Activated CD4-positive, alpha-beta T cell treated with anti-CD3 and anti-CD28 coated beads for 36 hours (primary cell): ENCODE results near the gene SYTL2. TPM values are rescaled to one million over a fixed set of nuclear protein-coding genes. Genes with fewer than 3 reads are reported as not detected.

Source experiments
- ATAC-seq: fragments of 200-7000 bp; cut with Tn5 transposase; one replicate; pipeline ENCODE4 v1.10.0; 2021; ENCODE audit warnings: mild to moderate bottlenecking, moderate library complexity
- CTCF ChIA-PET: fragments of 350-600 bp; sonication (Branson Sonifier 250); formaldehyde crosslinking; loops from one replicate; lab custom pipeline; 2021; ENCODE audit warnings: antibody characterized with exemption; lab: Charles Lee
- POLR2A ChIA-PET: fragments of 350-600 bp; sonication (Branson Sonifier 250); formaldehyde crosslinking; loops from one replicate; lab custom pipeline; 2021; ENCODE audit warnings: antibody characterized with exemption, inconsistent platforms; lab: Charles Lee
- DNase-seq: peaks from one replicate; pipeline ENCODE4 v3.0.0-alpha.2; 2020
- H3K27ac Mint-ChIP-seq: one replicate; pipeline ENCODE4 v1.8.0; 2021; ENCODE audit warnings: mixed read lengths
- H3K27me3 Mint-ChIP-seq: one replicate; pipeline ENCODE4 v1.8.0; 2021; ENCODE audit warnings: mixed read lengths
- H3K36me3 Mint-ChIP-seq: one replicate; pipeline ENCODE4 v1.8.0; 2021; ENCODE audit warnings: low read depth, mixed read lengths
- H3K4me1 Mint-ChIP-seq: one replicate; pipeline ENCODE4 v1.8.0; 2021; ENCODE audit warnings: mixed read lengths
- H3K4me3 Mint-ChIP-seq: one replicate; pipeline ENCODE4 v1.8.0; 2021; ENCODE audit warnings: mild to moderate bottlenecking, moderate library complexity, mixed read lengths
- H3K9me3 Mint-ChIP-seq: one replicate; pipeline ENCODE4 v1.8.0; 2021; ENCODE audit warnings: low read depth, mixed read lengths
- intact Hi-C, 2 experiments: fragments of 100-400 bp; cut with DNase I in 1 of 2; cut with micrococcal nuclease in 1 of 2; formaldehyde crosslinking; loops; one replicate each; pipeline versions ENCODE4 v1.14.2 to v1.15.1; 2022 to 2024; cut with DNase I, micrococcal nuclease
- total RNA-seq, 2 experiments: library from RNA; stranded (reverse); gene quantifications; one replicate each; pipeline ENCODE4 v1.2.3, GENCODE V29; 2021

SYTL2 gene
- total RNA-seq, 2 experiments from 2014 or later = 5.2 to 6.8 TPM

DNA sequence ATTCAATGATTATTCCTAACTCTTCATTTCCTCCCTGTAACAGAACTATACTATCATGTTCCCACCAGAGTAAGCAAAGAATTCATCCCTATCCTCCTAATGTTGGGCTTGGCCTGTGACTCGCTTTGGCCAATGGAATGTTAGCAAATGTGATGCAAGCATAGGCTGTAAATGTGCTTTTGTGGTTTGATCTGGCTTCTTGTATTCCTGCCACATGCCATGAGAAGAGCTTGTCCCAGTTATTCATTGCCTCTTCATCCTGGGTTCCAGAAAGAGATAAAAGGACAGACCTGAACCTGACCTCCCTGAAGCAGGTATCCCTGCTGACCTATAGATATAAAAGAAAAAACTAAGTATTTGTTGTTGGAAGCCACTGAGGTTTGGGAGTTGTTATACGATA lies 51.0 kb downstream of the SYTL2 start:
- H3K4me1 Mint-ChIP-seq = peaks cover 65% of the 10 kb centered on the region
- CTCF ChIA-PET = no interaction called here
- H3K27me3 Mint-ChIP-seq = no peaks in the 10 kb centered on the region
- ATAC-seq (no peak), DNase-seq (no peak)
- H3K36me3 Mint-ChIP-seq = peaks cover 2% of the 10 kb centered on the region
- H3K9me3 Mint-ChIP-seq = no peaks in the 10 kb centered on the region
- intact Hi-C loops = loop anchor here (5.0 to 10.0 kb wide), 3 partner anchors 187 to 835 kb away; no protein-coding TSS in a partner anchor
- H3K27ac Mint-ChIP-seq = no peak overlapping the region
- POLR2A ChIA-PET = no interaction called here
- H3K4me3 Mint-ChIP-seq = no peak overlapping the region

DNA sequence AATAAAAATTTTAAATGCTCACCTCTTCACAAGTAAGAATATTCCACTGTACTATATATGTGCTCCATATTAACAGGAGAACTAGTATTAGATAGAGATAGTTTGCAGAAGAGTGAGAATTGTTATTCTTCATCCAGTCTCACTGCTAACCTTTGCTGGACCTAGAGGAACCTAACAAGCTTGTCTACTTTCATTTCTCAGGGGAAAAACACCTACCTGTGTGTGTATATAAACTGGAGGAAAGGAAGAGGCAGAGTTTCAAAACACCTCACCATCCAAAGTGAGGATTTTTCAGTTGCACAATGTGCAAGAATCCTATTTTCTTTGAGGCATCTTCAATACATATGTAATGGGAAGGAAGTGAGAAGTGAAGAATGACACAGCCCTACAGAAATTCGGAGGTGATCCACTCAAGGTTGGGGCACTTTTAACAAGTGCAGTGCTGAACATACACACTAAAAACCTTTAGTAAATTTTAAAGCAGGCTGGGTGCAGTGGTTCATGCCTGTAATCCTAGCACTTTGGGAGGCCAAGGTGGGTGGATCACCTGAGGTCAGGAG lies 52.4 kb downstream of the SYTL2 start:
- no peaks in the 10 kb centered on the region for H3K27me3 Mint-ChIP-seq
- ChIA-PET CTCF (no interaction called here), POLR2A (no interaction called here)
- intact Hi-C loops = loop anchor here (5.0 to 10.0 kb wide), 3 partner anchors 189 to 836 kb away; no protein-coding TSS in a partner anchor
- H3K27ac Mint-ChIP-seq = no peak overlapping the region
- H3K36me3 Mint-ChIP-seq = peaks cover 2% of the 10 kb centered on the region
- DNase-seq (no peak), ATAC-seq (peak; percentile 61)
- H3K9me3 Mint-ChIP-seq = no peaks in the 10 kb centered on the region
- H3K4me3 Mint-ChIP-seq = no peak overlapping the region
- peaks cover 70% of the 10 kb centered on the region for H3K4me1 Mint-ChIP-seq

DNA sequence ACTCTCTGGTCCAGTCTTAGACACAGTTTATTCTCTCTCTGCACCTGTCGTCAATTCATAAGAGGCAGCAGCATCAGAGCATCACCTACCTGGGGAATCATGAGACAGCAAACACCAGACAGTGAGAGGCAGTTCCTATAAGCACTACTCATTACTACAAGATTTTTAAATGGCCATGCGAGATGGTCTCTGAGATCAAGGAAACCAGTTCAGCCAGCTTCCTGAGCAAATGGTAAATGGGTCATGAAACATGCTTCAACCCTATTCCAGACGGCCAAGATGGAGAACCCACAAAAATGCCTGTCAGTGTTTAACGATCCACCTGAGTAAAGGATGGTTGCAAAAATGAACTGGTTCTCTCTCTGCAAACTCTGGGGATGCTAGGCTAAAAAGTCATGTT lies 52.9 kb downstream of the SYTL2 start:
- no peak for ATAC-seq
- intact Hi-C loops = loop anchor here (5.0 to 10.0 kb wide), 3 partner anchors 189 to 837 kb away; no protein-coding TSS in a partner anchor
- no peak overlapping the region for H3K4me3 Mint-ChIP-seq

DNA sequence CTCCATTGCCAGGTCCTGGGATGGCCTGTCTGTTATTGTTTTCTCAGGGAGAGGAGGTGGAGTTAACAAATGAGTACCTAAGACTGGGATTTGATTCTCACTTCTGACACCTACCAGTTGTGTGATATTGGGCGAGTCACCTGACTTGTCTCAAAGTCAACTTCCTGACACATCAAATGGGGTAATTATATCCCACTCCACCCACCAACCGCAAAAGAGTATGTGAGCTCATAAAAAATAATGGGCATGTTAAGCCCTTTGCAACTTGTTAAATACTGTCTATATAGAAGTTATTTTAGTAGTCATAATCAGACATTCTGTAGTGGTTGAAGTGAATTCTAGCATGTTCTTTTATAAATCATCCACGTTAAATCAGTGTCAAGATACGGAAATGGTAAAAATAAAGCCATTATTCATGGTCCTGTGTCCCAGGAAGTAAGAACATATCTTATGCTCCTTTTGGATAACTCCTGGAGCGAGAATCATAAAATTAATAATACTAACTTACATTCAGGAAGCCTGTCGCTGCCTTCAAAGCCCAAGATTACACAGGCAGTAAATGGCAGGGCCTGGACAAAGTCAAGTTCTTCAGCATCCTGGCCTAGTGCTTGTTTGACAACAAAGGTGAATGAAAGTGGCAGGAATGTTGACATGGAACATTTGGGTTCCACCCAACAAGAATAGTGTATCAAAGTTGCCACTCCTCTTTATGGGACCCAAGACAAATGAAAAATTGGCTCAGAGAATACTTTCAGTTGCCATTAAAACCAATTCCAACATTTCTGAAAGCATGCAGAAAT lies 54.3 kb downstream of the SYTL2 start:
- DNase-seq = peak; percentile 43
- intact Hi-C loops = loop anchor here (2.0 to 10.0 kb wide), 4 partner anchors 191 to 838 kb away; no protein-coding TSS in a partner anchor
- Mint-ChIP-seq H3K27ac (peak overlapping the region; percentile 26), H3K27me3 (no peaks in the 10 kb centered on the region), H3K4me3 (no peak overlapping the region), H3K9me3 (peaks cover 2% of the 10 kb centered on the region), H3K4me1 (peaks cover 83% of the 10 kb centered on the region), H3K36me3 (peaks cover 2% of the 10 kb centered on the region)
- CTCF ChIA-PET = interaction anchor here (0.6 kb wide), 1 partner anchor 8 kb away, joined by 3 read pairs; no protein-coding TSS in a partner anchor
- no peak for ATAC-seq
- POLR2A ChIA-PET = no interaction called here

More for the DNA sequence above, 52.9 kb downstream of the SYTL2 start:
- Mint-ChIP-seq H3K9me3 (peaks cover 2% of the 10 kb centered on the region), H3K36me3 (peaks cover 2% of the 10 kb centered on the region), H3K27me3 (no peaks in the 10 kb centered on the region), H3K4me1 (peaks cover 75% of the 10 kb centered on the region), H3K27ac (no peak overlapping the region)
- CTCF ChIA-PET = interaction anchor here (1.2 kb wide), 1 partner anchor 8 kb away, joined by 3 read pairs; no protein-coding TSS in a partner anchor
- POLR2A ChIA-PET = no interaction called here
- no peak for DNase-seq

DNA sequence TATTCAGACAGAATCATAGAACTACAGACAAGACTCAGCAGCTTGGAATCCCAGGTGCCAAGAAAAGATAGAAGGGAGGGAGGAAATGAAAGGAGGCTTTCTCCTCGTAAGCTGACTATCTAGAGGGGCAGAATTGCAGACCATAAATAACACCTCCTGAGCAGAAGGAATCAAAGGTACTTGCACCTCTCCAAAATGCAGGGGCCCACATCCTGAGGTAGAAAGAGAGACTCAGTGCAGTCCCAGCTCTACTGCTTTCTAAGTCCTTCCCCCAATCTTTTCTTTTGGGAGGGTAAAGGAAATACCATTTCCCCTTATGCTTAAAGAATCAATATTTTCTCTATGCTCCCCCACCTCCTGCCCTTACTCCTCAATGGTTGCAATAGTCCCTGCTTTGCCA lies 55.2 kb downstream of the SYTL2 start:
- DNase-seq (no peak), ATAC-seq (no peak)
- Mint-ChIP-seq H3K36me3 (peaks cover 2% of the 10 kb centered on the region), H3K4me1 (peaks cover 92% of the 10 kb centered on the region), H3K27ac (peak overlapping the region; percentile 26), H3K27me3 (no peaks in the 10 kb centered on the region), H3K9me3 (peaks cover 2% of the 10 kb centered on the region), H3K4me3 (no peak overlapping the region)
- ChIA-PET CTCF (interaction anchor here (0.8 kb wide), 1 partner anchor 11 kb away, joined by 3 read pairs; no protein-coding TSS in a partner anchor), POLR2A (no interaction called here)
- intact Hi-C loops = loop anchor here (2.0 to 10.0 kb wide), 4 partner anchors 192 to 839 kb away; no protein-coding TSS in a partner anchor

DNA sequence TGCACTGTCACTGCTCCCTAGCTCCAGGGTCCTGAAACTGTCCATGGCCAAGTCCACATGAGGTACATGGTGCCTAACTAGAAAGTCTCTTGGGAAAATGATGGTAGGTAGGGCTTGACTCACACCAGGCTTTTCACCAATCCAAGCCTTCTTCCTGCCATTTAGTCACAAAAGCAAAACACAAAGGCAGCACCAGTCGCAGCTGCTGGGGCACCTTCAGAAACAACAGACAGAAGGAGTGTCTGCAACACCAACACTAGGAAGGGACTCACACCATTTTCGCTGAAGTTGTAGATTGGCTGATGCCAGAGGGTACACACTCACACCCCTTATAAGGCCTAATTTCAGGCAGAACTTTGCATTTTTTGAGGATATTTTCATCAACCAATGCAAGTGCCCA lies 55.7 kb downstream of the SYTL2 start:
- ChIA-PET POLR2A (no interaction called here), CTCF (interaction anchor here (0.8 kb wide), 1 partner anchor 11 kb away, joined by 3 read pairs; no protein-coding TSS in a partner anchor)
- Mint-ChIP-seq H3K9me3 (peaks cover 2% of the 10 kb centered on the region), H3K4me3 (no peak overlapping the region), H3K27ac (peak overlapping the region; percentile 26), H3K27me3 (no peaks in the 10 kb centered on the region), H3K36me3 (peaks cover 2% of the 10 kb centered on the region), H3K4me1 (peaks cover 93% of the 10 kb centered on the region)
- intact Hi-C loops = loop anchor here (5.0 to 10.0 kb wide), 3 partner anchors 192 to 840 kb away; no protein-coding TSS in a partner anchor
- ATAC-seq (no peak), DNase-seq (peak; percentile 24)

DNA sequence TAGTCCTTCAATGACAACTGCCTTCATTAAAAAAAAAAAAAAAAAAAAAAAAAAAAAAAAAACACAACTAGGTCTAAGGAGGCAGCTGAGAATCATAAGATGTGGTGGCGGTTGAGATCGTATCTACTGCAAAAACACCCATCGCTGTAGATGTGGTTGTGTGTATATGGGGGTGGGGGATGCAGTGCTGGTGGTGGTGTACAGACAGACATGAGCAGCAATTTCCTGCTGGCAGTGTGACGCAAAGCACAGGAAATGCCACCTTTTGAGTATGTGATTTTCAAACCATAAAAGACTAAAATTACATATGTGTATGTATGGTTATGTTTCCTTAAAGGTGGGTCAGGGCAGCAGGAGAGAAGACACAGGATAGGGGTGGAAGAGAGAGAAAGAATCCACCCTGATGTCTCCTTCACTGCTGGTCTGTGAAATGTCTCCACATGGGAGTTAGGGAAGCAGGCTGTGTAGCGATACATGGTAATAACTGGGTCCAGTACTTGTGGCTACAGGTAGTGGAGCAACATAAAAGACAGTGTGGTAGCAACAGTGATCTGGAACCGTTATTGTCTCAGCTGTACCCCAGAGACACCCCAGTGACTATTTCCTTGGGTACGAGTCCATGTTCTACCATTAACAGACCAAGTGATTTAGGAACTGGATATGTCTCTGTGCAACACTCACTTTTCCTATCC lies 57.9 kb downstream of the SYTL2 start:
- intact Hi-C loops = loop anchor here (1.0 to 10.0 kb wide), 13 partner anchors 15 to 1054 kb away; partner anchors contain the start of genes TMEM126B (in 2 of the 2), CREBZF (in 1 of the 2) and SYTL2 (in 1 of the 2)
- CTCF ChIA-PET = no interaction called here
- Mint-ChIP-seq H3K4me3 (peak overlapping the region; percentile 47), H3K27ac (peak overlapping the region; percentile 94), H3K27me3 (no peaks in the 10 kb centered on the region), H3K9me3 (peaks cover 2% of the 10 kb centered on the region), H3K4me1 (peaks cover 91% of the 10 kb centered on the region), H3K36me3 (peaks cover 3% of the 10 kb centered on the region)
- DNase-seq (peak; percentile 90), ATAC-seq (peak; percentile 89)
- POLR2A ChIA-PET = interaction anchor here (0.6 to 0.8 kb wide), 4 partner anchors 195 to 1548 kb away, joined by 4 to 6 read pairs (median 4); no protein-coding TSS in a partner anchor

DNA sequence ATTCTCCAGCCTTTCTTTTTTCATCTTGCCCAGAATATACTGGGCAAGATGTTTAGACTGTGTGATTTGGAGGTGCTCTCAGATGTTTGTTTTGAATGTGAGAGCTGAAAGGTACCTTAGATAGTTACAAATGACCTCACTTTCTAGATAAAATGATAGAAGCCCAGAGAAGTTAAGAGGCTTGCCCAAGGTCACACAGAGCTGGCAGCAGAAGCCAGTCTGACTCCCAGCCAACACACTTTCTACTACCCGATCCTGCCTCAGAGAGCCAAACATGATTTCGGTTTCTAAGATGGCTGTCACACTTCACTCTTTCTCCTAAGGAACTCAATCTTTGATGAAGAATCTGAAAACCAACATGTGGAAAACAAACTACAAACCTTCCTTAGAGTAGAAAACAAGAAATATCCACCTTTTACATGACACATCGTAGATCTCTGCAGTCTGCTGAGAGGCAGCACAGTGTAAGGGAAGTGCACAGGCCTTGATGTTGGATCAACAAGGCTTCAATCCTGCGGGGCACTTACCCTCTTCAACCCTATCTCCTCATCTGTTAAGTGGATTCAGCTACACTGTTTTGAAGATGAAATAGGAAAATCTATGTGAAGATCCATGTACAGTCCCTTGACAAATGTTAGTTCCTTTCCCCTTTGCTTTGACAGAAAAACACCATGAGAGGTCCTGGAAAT lies 58.6 kb downstream of the SYTL2 start:
- POLR2A ChIA-PET = interaction anchor here (0.6 to 0.7 kb wide), 3 partner anchors 451 to 1548 kb away, joined by 4 to 6 read pairs (median 4); no protein-coding TSS in a partner anchor
- DNase-seq = peak; percentile 42

DNA sequence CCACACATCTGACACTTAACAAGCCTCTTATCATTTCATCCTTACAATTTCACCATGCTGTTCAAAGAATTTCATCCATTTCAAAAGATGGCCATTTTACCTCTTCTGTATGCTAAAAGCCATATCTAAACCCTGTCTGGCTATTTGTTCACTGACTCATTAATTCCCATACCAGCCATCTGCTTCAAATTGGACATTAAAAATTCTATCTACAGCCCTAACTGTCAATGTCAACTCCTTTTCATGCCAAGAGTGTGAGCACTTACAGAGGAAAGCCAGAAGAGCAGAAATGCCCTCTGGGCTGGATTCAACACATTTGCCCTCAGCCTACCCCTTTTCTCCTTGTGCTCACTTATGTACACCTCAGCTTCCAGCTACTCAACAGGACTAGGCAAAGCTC lies 59.2 kb downstream of the SYTL2 start:
- H3K4me3 Mint-ChIP-seq = peak overlapping the region; percentile 47
- DNase-seq (no peak), ATAC-seq (no peak)
- no peaks in the 10 kb centered on the region for H3K27me3 Mint-ChIP-seq
- ChIA-PET POLR2A (interaction anchor here (0.6 kb wide), 1 partner anchor 452 kb away, joined by 4 read pairs; no protein-coding TSS in a partner anchor), CTCF (interaction anchor here (0.6 to 1.1 kb wide), 3 partner anchors 10 to 75 kb away, joined by 3 read pairs; no protein-coding TSS in a partner anchor)
- peaks cover 83% of the 10 kb centered on the region for H3K4me1 Mint-ChIP-seq
- H3K36me3 Mint-ChIP-seq = peaks cover 5% of the 10 kb centered on the region
- peaks cover 2% of the 10 kb centered on the region for H3K9me3 Mint-ChIP-seq
- H3K27ac Mint-ChIP-seq = peak overlapping the region; percentile 94
- intact Hi-C loops = loop anchor here (1.0 to 10.0 kb wide), 7 partner anchors 49 to 1056 kb away; partner anchors contain the start of genes TMEM126B (in 2 of the 2) and SYTL2 (in 1 of the 2)

More for the DNA sequence above, 58.6 kb downstream of the SYTL2 start:
- peak overlapping the region; percentile 94 for H3K27ac Mint-ChIP-seq
- H3K36me3 Mint-ChIP-seq = peaks cover 5% of the 10 kb centered on the region
- no peaks in the 10 kb centered on the region for H3K27me3 Mint-ChIP-seq
- H3K9me3 Mint-ChIP-seq = peaks cover 2% of the 10 kb centered on the region
- intact Hi-C loops = loop anchor here (1.0 to 10.0 kb wide), 7 partner anchors 50 to 1055 kb away; partner anchors contain the start of genes TMEM126B (in 2 of the 2) and SYTL2 (in 1 of the 2)
- CTCF ChIA-PET = interaction anchor here (0.6 to 1.1 kb wide), 2 partner anchors 10 to 12 kb away, joined by 3 read pairs; no protein-coding TSS in a partner anchor
- peak; percentile 39 for ATAC-seq
- peak overlapping the region; percentile 47 for H3K4me3 Mint-ChIP-seq
- H3K4me1 Mint-ChIP-seq = peaks cover 87% of the 10 kb centered on the region

DNA sequence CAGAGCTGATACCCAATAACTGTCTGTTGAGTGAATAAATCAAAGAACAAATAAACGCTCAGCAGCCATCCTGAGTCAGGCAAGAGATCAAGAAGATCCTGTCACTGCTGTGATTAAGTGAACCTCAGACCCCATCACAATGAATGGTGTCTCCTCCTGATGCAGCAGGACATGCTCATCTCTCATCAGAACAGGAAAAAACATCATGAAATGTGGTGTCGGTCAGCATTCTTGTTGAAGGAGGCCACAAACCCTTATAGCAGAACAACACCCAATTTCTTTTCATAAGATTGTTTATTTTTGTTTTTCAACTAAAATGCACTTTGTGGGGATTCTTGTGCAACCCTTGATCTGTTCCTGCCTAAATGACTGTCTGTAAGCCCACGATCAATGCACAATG lies 60.3 kb downstream of the SYTL2 start:
- CTCF ChIA-PET = no interaction called here
- intact Hi-C loops = loop anchor here (5.0 to 10.0 kb wide), 4 partner anchors 48 to 1057 kb away; no protein-coding TSS in a partner anchor

More for the DNA sequence above, 60.3 kb downstream of the SYTL2 start:
- Mint-ChIP-seq H3K27ac (peak overlapping the region; percentile 94), H3K36me3 (peaks cover 7% of the 10 kb centered on the region), H3K4me1 (peaks cover 82% of the 10 kb centered on the region), H3K27me3 (no peaks in the 10 kb centered on the region), H3K4me3 (no peak overlapping the region), H3K9me3 (peaks cover 2% of the 10 kb centered on the region)
- DNase-seq (peak; percentile 17), ATAC-seq (no peak)
- POLR2A ChIA-PET = no interaction called here
